Activated CD4-positive, alpha-beta T cell treated with anti-CD3 and anti-CD28 coated beads, Interleukin-2, amount 10 ng/mL, durations not matched to agents 24 days and 14 days (primary cell): ENCODE results near the gene MICAL1. TPM values are rescaled to one million over a fixed set of nuclear protein-coding genes. Genes with fewer than 3 reads are reported as not detected.

Source experiments
- DNase-seq: peaks from one replicate; pipeline ENCODE4 v3.0.0; 2022
- H3K27ac Mint-ChIP-seq: one replicate; pipeline ENCODE4 v1.8.0; 2022; ENCODE audit warnings: mild to moderate bottlenecking, mixed read lengths
- H3K27me3 Mint-ChIP-seq: one replicate; pipeline ENCODE4 v1.8.0; 2022; ENCODE audit warnings: mixed read lengths
- H3K36me3 Mint-ChIP-seq: one replicate; pipeline ENCODE4 v1.8.0; 2022; ENCODE audit warnings: low read depth, mild to moderate bottlenecking, mixed read lengths
- H3K4me1 Mint-ChIP-seq: one replicate; pipeline ENCODE4 v1.8.0; 2021; ENCODE audit warnings: mixed read lengths
- H3K4me3 Mint-ChIP-seq: one replicate; pipeline ENCODE4 v1.8.0; 2022; ENCODE audit warnings: mild to moderate bottlenecking, moderate library complexity, mixed read lengths
- H3K9me3 Mint-ChIP-seq: one replicate; pipeline ENCODE4 v1.8.0; 2021; ENCODE audit warnings: mixed read lengths
- intact Hi-C: fragments of 100-400 bp; cut with micrococcal nuclease; formaldehyde crosslinking; loops from one replicate; pipeline ENCODE4 v1.15.1; 2023
- total RNA-seq: library from RNA; stranded (reverse); gene quantifications from 2 replicates; pipeline ENCODE4 v1.2.3, GENCODE V29; 2022

MICAL1 gene
- total RNA-seq, 1 donor from 2014 or later, result 42.5 TPM

DNA sequence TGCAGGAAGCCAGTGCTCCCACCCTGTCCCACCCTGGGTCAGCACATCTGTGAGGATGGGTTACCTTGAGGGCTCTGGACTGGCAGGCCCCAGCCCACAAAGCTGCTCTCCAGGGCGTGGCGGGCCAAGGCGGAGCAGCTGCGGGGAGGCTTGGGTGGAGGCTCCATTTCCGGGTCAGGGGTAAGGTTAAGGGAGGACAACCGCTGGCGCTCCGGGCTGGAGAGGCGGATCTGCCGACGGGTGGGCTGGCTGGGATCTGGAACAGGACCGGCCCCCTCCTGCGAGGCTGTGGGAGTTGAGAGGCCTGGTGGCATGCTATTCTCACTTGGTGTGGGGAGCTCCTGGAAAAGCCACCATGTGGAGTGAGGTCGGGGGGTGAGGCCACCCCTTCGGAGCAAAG lies 9.5 kb downstream of the MICAL1 start:
- no peak overlapping the region for H3K27ac Mint-ChIP-seq
- no peak for DNase-seq
- H3K4me3 Mint-ChIP-seq, result no peak overlapping the region
- no peaks in the 10 kb centered on the region for H3K9me3 Mint-ChIP-seq
- peaks cover 46% of the 10 kb centered on the region for H3K4me1 Mint-ChIP-seq
- intact Hi-C loops, result no loop called here
- no peaks in the 10 kb centered on the region for H3K27me3 Mint-ChIP-seq
- H3K36me3 Mint-ChIP-seq, result peaks cover 50% of the 10 kb centered on the region

DNA sequence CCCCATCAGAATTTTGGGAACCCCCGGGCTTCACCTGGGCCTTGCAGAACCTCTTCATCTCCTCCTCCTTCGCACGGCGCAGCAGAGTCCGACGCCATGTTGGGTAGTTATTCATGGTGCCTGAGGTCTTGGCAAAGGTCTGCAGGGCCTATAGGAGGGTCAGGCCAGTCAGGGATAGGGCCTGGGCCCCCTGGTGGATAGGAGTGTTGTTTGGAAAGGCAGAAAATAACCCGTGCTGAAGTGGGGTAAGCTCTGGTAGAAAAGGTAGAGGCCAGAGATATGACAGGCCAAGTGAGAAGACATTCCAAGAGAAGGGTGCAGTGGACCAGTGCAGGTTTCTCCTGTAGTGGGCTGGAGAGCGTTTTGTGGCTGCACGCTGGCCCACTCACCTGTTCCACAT lies 10.2 kb downstream of the MICAL1 start:
- no peaks in the 10 kb centered on the region for H3K9me3 Mint-ChIP-seq
- peak overlapping the region; percentile 25 for H3K27ac Mint-ChIP-seq
- peaks cover 46% of the 10 kb centered on the region for H3K36me3 Mint-ChIP-seq
- no peak overlapping the region for H3K4me3 Mint-ChIP-seq
- intact Hi-C loops, result no loop called here
- no peak for DNase-seq
- H3K27me3 Mint-ChIP-seq, result no peaks in the 10 kb centered on the region
- peaks cover 44% of the 10 kb centered on the region for H3K4me1 Mint-ChIP-seq

DNA sequence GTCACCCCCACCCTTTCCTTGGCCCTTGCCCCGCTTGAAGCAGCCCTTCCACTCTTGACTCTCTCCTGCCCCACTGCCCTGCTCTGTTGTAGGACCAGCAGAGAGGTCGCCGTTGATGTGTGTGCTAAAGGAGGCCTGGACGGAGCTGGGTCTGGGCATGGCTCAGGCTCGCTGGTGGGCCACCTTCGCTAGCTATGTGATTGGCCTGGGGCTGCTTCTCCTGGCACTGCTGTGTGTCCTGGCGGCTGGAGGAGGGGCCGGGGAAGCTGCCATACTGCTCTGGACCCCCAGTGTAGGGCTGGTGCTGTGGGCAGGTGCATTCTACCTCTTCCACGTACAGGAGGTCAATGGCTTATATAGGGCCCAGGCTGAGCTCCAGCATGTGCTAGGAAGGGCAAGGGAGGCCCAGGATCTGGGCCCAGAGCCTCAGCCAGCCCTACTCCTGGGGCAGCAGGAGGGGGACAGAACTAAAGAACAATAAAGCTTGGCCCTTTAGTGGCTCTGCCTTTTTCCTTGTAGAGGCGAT lies 12.1 kb downstream of the MICAL1 start:
- H3K9me3 Mint-ChIP-seq, result no peaks in the 10 kb centered on the region
- peaks cover 35% of the 10 kb centered on the region for H3K4me1 Mint-ChIP-seq
- H3K4me3 Mint-ChIP-seq, result no peak overlapping the region
- DNase-seq, result no peak
- no peak overlapping the region for H3K27ac Mint-ChIP-seq
- H3K36me3 Mint-ChIP-seq, result peaks cover 45% of the 10 kb centered on the region
- intact Hi-C loops, result no loop called here
- no peaks in the 10 kb centered on the region for H3K27me3 Mint-ChIP-seq

GRCh38 chr6:109442393-109442924 lies 13.1 kb downstream of the MICAL1 start:
- intact Hi-C loops, result no loop called here
- peak; percentile 58 for DNase-seq
- H3K9me3 Mint-ChIP-seq, result no peaks in the 10 kb centered on the region
- H3K27ac Mint-ChIP-seq, result peak overlapping the region; percentile 47
- peaks cover 39% of the 10 kb centered on the region for H3K36me3 Mint-ChIP-seq
- peaks cover 30% of the 10 kb centered on the region for H3K4me1 Mint-ChIP-seq
- H3K4me3 Mint-ChIP-seq, result peak overlapping the region; percentile 97
- no peaks in the 10 kb centered on the region for H3K27me3 Mint-ChIP-seq

- DNase-seq, result peak; percentile 82
- intact Hi-C loops, result loop anchor here (1.0 to 2.0 kb wide), 3 partner anchors 13 to 252 kb away; partner anchors contain the start of gene ZBTB24
- H3K36me3 Mint-ChIP-seq, result peaks cover 34% of the 10 kb centered on the region
- no peaks in the 10 kb centered on the region for H3K9me3 Mint-ChIP-seq
- peak overlapping the region; percentile 96 for H3K27ac Mint-ChIP-seq
- peaks cover 28% of the 10 kb centered on the region for H3K4me1 Mint-ChIP-seq
- peak overlapping the region; percentile 97 for H3K4me3 Mint-ChIP-seq
- peaks cover 2% of the 10 kb centered on the region for H3K27me3 Mint-ChIP-seq
Observed at GRCh38 chr6:109441069-109441816, 14.3 kb downstream of the MICAL1 start.

GRCh38 chr6:109440331-109441068 lies 15.1 kb downstream of the MICAL1 start, which contains the start of the genes PPIL6 and SMPD2:
Gene PPIL6 (minus strand): TSS chr6:109440628. CDS start chr6:109440590, 38 bp downstream.
Gene SMPD2 (plus strand): TSS chr6:109440724. CDS start chr6:109441122, 398 bp downstream.
- intact Hi-C loops, result loop anchor here (1.0 to 2.0 kb wide), 4 partner anchors 14 to 252 kb away; partner anchors contain the start of gene ZBTB24
- peak within 1 kb of the TSS; percentile 96 for H3K27ac Mint-ChIP-seq
- DNase-seq, result peak; percentile 95
- peaks cover 2% of the 10 kb centered on the region for H3K27me3 Mint-ChIP-seq
- peaks cover 27% of the 10 kb centered on the region for H3K4me1 Mint-ChIP-seq
- H3K9me3 Mint-ChIP-seq, result no peaks in the 10 kb centered on the region
- H3K4me3 Mint-ChIP-seq, result peak within 1 kb of the TSS; percentile 97
- H3K36me3 Mint-ChIP-seq, result peaks cover 28% of the 10 kb centered on the region

DNA sequence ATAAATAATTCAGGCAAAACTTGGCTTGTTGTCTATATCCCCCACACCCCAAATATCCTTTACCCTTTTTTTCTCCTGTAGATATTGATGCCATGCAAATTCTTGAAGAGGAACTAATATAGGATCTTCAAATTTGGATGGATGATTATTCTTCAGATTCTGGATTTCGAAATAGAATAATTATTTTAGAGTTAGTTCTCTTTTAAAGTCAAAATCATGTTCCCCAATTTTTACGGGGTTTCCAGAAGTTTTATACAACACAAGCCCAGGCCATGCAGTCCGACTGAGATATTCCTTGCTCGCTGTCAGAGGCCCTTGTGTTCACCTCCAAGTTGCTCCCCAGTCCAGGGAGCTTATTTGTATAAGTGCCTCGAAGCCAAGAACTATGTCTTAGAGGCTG lies 19.5 kb downstream of the MICAL1 start:
- intact Hi-C loops, result no loop called here
- Mint-ChIP-seq H3K4me1 (peaks cover 2% of the 10 kb centered on the region), H3K36me3 (no peaks in the 10 kb centered on the region), H3K27ac (no peak overlapping the region), H3K9me3 (no peaks in the 10 kb centered on the region), H3K27me3 (peaks cover 20% of the 10 kb centered on the region), H3K4me3 (no peak overlapping the region)
- DNase-seq, result no peak

DNA sequence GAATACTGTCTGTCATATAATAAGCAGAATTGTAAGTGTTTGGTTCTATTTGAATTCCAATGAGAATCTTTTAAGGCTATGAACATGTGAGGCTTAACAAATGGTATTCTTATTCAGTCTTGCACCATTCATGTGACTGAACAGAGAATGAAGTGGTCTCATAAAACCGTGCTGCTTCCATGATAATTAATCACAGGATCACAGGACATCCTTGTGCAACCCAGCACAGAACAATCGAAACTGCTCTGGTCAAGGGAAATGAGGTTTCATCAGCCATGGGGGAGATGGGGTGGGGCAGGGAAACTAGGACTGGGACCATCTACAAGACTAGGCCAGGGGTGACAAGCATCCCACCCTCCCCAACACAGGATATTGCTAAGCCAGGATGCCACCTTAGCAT lies 21.1 kb downstream of the MICAL1 start:
- Mint-ChIP-seq H3K27ac (no peak overlapping the region), H3K4me3 (no peak overlapping the region), H3K36me3 (no peaks in the 10 kb centered on the region), H3K27me3 (peaks cover 24% of the 10 kb centered on the region), H3K4me1 (no peaks in the 10 kb centered on the region), H3K9me3 (no peaks in the 10 kb centered on the region)
- no peak for DNase-seq
- intact Hi-C loops, result no loop called here

DNA sequence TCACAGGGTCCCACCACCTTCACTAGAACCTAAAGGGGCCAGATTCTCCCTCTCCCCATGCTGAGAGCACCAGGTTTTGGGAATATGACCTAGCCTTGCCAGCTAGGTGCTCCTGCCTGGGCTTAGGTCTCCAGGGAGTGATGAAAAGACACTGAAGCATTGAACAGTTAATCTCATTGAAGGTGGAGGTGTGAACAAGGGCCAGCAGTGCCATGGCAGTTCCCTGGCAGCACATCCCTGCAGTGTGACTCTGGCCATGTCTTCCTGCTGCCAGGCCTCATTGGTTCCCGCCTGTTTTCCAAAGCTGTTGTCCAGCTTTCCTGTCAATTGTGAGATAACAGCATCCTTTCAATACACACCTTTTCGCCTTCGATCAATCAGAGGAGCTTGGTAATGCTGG lies 26.1 kb downstream of the MICAL1 start:
- H3K27ac Mint-ChIP-seq, result no peak overlapping the region
- no peak for DNase-seq
- no peaks in the 10 kb centered on the region for H3K36me3 Mint-ChIP-seq
- peaks cover 31% of the 10 kb centered on the region for H3K27me3 Mint-ChIP-seq
- H3K4me3 Mint-ChIP-seq, result no peak overlapping the region
- no peaks in the 10 kb centered on the region for H3K9me3 Mint-ChIP-seq
- H3K4me1 Mint-ChIP-seq, result peaks cover 5% of the 10 kb centered on the region
- intact Hi-C loops, result no loop called here

DNA sequence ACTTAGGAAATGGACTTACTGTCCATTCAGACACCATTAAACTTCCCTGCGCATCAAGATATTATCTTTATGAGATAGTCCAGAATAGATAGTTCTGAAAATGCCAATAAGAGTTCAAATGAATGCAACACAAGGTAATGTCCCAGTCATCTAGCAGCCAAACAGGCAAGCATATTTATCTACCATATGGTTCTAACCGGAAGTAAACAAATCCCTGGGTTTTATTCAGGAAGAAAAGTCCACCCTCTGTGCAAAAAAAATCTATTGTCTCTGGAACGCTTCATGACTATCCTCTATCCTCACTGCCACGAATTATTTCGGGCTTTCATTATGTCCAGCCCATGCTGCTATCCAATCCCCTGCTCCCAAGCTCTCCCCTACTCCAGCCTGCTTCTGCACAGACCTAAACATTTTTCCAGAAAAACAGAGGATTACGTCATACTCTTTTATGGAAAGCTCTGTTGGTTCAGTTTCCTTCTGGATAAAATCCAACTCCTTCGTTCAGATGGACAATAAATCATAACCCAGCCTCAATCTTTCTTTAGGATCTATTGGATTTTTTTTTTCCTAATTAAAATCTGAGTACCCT lies 26.6 kb downstream of the MICAL1 start:
- Mint-ChIP-seq H3K9me3 (no peaks in the 10 kb centered on the region), H3K4me1 (peaks cover 5% of the 10 kb centered on the region), H3K27ac (no peak overlapping the region), H3K36me3 (no peaks in the 10 kb centered on the region), H3K4me3 (no peak overlapping the region), H3K27me3 (peaks cover 31% of the 10 kb centered on the region)
- DNase-seq, result no peak
- intact Hi-C loops, result no loop called here

DNA sequence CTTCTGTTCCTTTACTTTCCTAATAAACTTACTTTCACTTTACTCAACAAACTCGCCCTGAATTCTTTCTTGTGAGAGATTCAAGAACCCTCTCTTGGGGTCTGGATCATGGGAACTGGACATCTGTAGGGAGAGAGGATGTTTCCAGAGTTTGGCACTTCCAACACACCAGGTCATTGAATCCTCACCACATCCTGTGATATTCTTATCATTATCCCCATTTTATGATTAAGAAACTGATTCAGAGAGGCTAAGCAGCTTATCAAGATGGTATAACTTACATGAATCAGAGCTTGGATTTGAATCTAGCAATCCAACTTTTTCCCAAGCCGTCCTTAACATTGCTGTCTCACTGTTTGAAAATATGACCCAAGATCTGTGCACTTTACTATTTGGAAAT lies 30.6 kb downstream of the MICAL1 start:
- intact Hi-C loops, result no loop called here
- Mint-ChIP-seq H3K27me3 (peaks cover 21% of the 10 kb centered on the region), H3K27ac (no peak overlapping the region), H3K4me3 (no peak overlapping the region), H3K4me1 (peaks cover 5% of the 10 kb centered on the region), H3K9me3 (no peaks in the 10 kb centered on the region), H3K36me3 (no peaks in the 10 kb centered on the region)
- DNase-seq, result no peak

DNA sequence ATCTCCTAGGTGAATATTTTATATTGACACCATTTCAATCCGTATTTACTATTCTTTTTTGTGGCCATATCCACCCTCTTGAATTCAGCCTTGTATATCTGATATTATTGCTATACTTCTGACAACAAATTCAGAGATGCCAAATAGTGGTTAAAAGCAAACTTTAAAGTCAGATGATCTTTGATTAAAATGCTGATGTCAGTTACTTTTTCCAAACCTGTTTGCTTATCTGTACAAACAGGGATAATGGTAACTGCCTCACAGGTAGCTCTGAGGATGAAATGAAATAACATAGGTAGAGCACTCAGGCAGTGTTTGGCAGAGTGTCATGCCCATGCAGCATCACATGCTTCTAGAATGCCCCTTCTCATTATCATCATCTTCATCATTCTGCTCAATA lies 34.4 kb downstream of the MICAL1 start:
- Mint-ChIP-seq H3K27me3 (peaks cover 7% of the 10 kb centered on the region), H3K27ac (no peak overlapping the region), H3K4me1 (peaks cover 5% of the 10 kb centered on the region), H3K36me3 (no peaks in the 10 kb centered on the region), H3K9me3 (no peaks in the 10 kb centered on the region), H3K4me3 (no peak overlapping the region)
- DNase-seq, result no peak
- intact Hi-C loops, result no loop called here

- no peak for DNase-seq
- intact Hi-C loops, result no loop called here
- no peaks in the 10 kb centered on the region for H3K36me3 Mint-ChIP-seq
- H3K4me3 Mint-ChIP-seq, result no peak overlapping the region
- H3K9me3 Mint-ChIP-seq, result no peaks in the 10 kb centered on the region
- H3K4me1 Mint-ChIP-seq, result peaks cover 3% of the 10 kb centered on the region
- peaks cover 7% of the 10 kb centered on the region for H3K27me3 Mint-ChIP-seq
- no peak overlapping the region for H3K27ac Mint-ChIP-seq
Observed at GRCh38 chr6:109420751-109421150, 34.8 kb downstream of the MICAL1 start.
